ENCODE measurements around the gene TARS3. TPM values are rescaled to one million over a fixed set of nuclear protein-coding genes. Genes with fewer than 3 reads are reported as not detected.
"Not testable (repeated sequence)": the region's sequence is repeated elsewhere in the genome, so short reads cannot be mapped to it uniquely, and the experiment has no call there.

TARS3 gene
- total RNA-seq, 4 donors from 2014 or later: 6.2 to 11.3 (median 9.6) TPM

DNA sequence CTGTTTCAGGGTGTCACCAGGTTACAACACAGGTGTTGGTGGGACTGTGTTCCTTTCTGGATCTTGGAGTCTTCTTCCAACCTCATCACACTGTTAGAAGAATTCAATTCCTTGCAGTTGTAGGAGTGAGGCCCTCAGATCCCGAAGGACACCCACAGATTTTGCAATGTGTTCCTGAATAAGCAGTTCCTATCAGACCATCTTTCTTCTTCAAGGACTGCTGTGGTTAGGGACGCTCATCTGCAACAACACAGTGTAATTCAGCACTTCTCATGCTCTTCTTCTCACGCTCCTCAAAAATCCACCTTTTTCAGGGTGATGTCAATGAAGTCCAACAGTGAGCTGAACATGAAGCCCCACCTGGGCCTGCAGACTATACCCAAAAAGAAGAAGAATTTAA is 90.9 kb downstream of the TARS3 start:
- 90% methylated on average over 3 of the region's 3 CpGs for WGBS, 2 donors
- intact Hi-C loops (cut with DNase I; ENCODE audit: low total_unique reads): no loop called here
- DNase-seq (ENCODE audit: low spot score in 2 of 2): no peak
- H3K4me3 ChIP-seq (ENCODE audit: low read depth, poor library complexity, severe bottlenecking): no peak overlapping the region
- TF ChIP-seq, protein P1, sequence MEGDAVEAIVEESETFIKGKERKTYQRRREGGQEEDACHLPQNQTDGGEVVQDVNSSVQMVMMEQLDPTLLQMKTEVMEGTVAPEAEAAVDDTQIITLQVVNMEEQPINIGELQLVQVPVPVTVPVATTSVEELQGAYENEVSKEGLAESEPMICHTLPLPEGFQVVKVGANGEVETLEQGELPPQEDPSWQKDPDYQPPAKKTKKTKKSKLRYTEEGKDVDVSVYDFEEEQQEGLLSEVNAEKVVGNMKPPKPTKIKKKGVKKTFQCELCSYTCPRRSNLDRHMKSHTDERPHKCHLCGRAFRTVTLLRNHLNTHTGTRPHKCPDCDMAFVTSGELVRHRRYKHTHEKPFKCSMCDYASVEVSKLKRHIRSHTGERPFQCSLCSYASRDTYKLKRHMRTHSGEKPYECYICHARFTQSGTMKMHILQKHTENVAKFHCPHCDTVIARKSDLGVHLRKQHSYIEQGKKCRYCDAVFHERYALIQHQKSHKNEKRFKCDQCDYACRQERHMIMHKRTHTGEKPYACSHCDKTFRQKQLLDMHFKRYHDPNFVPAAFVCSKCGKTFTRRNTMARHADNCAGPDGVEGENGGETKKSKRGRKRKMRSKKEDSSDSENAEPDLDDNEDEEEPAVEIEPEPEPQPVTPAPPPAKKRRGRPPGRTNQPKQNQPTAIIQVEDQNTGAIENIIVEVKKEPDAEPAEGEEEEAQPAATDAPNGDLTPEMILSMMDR (IDR thresholded peaks at IDR 0.05): no peak
- no peak for TF ChIP-seq POLR2A (IDR thresholded peaks at IDR 0.05)

GRCh38 chr15:101626729-101627128 is 97.5 kb downstream of the TARS3 start:
- H3K4me3 ChIP-seq (ENCODE audit: low read depth, poor library complexity, severe bottlenecking); intact Hi-C loops (cut with DNase I; ENCODE audit: low total_unique reads); DNase-seq (ENCODE audit: low spot score in 2 of 2): not testable (repeated sequence)
- 92 to 95% methylated on average over 10 to 15 of the region's 15 CpGs for WGBS, 2 donors

DNA sequence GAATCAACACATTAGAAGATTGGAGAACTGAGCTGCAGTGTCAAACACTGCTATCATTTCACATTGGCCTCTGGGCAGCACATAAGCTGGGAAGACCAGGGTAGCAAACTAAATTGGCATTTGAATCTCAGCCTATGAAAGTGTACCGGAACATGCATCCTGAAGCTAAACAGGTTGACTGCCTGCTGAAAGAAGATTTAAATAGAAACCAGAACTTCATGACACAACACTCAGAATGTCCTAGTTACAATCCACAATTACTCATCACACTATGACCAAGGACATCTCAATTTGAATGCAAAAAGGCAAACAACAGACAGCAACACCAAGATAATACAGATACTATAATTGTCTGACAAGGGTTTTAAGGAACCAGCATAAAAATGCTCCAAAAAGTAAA is 98.3 kb downstream of the TARS3 start:
- WGBS, 2 donors: 86 to 87% methylated on average over 1 of the region's 1 CpG
- TF ChIP-seq, protein P1 (IDR thresholded peaks at IDR 0.05): no peak
- TF ChIP-seq POLR2A (IDR thresholded peaks at IDR 0.05): no peak
- no peak overlapping the region for H3K4me3 ChIP-seq (ENCODE audit: low read depth, poor library complexity, severe bottlenecking)
- intact Hi-C loops (cut with DNase I; ENCODE audit: low total_unique reads): no loop called here
- no peak for DNase-seq (ENCODE audit: low spot score in 2 of 2)

DNA sequence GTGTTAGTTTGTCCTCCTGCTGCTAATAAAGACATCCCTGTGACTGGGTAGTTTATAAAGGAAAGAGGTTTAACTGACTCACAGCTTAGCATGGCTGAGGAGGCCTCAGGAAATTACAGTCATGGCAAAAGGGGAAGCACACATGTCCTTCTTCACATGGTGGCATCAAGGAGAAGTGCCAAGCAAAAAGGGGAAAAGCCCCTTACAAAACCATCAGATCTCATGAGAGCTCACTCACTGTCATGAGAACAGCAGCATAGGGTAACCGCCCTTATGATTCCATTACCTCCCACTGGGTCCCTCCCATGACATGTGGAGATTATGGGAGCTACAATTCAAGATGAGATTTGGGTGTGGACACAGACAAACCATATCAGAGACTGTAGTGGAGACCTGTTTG is 99.1 kb downstream of the TARS3 start:
- H3K4me3 ChIP-seq (ENCODE audit: low read depth, poor library complexity, severe bottlenecking): no peak overlapping the region
- no peak for DNase-seq (ENCODE audit: low spot score in 2 of 2)
- intact Hi-C loops (cut with DNase I; ENCODE audit: low total_unique reads): no loop called here
- 86 to 89% methylated on average over 1 of the region's 1 CpG for WGBS, 2 donors
- TF ChIP-seq, protein P1 (IDR thresholded peaks at IDR 0.05): no peak
- TF ChIP-seq POLR2A (IDR thresholded peaks at IDR 0.05): no peak

- intact Hi-C loops (cut with DNase I; ENCODE audit: low total_unique reads): no loop called here
- 95 to 98% methylated on average over 6 of the region's 6 CpGs for WGBS, 2 donors
- H3K4me3 ChIP-seq (ENCODE audit: low read depth, poor library complexity, severe bottlenecking): no peak overlapping the region
- no peak for TF ChIP-seq POLR2A (IDR thresholded peaks at IDR 0.05)
- TF ChIP-seq, protein P1 (IDR thresholded peaks at IDR 0.05): no peak
- no peak for DNase-seq (ENCODE audit: low spot score in 2 of 2)
Measured at GRCh38 chr15:101623367-101624304, 100.6 kb downstream of the TARS3 start.

DNA sequence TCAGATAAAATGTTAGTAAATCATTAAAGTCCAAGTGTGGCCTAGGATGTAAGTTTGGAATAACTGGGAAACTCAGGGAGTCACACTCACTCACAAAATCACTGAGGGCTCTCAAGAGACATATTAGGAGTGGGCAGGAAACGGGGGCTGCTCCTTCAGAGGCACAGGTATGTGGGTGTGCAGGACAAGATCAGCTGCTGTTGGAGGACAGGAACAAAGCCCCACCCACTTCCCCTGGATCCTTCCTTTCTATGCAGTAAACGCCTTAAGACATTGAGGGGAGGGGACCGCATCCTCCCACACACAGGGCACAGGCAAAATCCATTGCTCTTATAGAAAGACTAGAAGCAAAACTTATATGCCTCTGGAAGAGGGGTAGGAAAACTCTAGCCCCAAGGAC is 102.3 kb downstream of the TARS3 start:
- no peak overlapping the region for H3K4me3 ChIP-seq (ENCODE audit: low read depth, poor library complexity, severe bottlenecking)
- WGBS, 2 donors: 88 to 95% methylated on average over 3 of the region's 3 CpGs
- TF ChIP-seq, protein P1 (IDR thresholded peaks at IDR 0.05): no peak
- TF ChIP-seq POLR2A (IDR thresholded peaks at IDR 0.05): no peak
- intact Hi-C loops (cut with DNase I; ENCODE audit: low total_unique reads): no loop called here
- no peak for DNase-seq (ENCODE audit: low spot score in 2 of 2)
